Fibroblast of skin of right biceps (primary cell): Measurements from ENCODE around the gene FYN.

Source experiments
- DNase-seq: peaks from one replicate; pipeline ENCODE4 v3.0.0-alpha.2; 2013

FYN gene

GRCh38 chr6:111673937-111674336 is 199.3 kb downstream of the FYN start:
- DNase-seq: no peak

- no peak for DNase-seq
Observed at GRCh38 chr6:111673532-111673931, 199.7 kb downstream of the FYN start.

DNA sequence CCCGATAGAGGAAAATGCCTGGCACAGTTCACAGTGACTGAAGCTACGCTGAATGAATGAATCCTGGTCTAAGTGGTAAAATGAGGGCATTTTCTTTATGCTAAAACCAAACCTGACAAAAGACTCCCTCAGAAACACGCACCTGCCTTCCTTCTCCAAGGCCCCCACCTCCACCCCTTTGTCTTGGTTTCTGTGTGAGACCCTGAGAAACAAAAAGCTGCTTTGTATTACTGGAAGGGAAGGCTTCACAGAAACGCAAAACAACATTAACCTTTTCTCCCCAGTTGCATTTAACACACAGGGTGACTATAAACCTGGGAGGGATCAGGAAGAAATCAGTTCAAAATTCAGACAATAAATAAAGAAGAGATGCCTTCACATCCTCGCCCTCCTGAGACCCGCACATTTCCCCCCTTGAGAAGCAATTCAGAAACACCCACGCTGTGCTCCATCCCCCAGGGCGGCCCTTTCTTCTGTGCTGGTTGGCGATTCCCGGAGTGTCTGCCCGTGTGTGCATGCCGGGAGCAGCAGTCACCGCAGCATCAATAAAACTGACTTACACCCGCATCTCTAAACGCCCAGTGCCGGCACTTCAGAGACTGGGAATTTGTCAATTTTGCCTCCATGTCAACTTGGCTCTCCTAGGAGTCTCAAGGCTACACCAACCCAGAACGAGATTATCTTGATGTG is 200.3 kb downstream of the FYN start:
- DNase-seq: no peak

GRCh38 chr6:111669326-111669725 is 203.9 kb downstream of the FYN start:
- DNase-seq: no peak

GRCh38 chr6:111668410-111668809 is 204.8 kb downstream of the FYN start:
- DNase-seq: no peak

DNA sequence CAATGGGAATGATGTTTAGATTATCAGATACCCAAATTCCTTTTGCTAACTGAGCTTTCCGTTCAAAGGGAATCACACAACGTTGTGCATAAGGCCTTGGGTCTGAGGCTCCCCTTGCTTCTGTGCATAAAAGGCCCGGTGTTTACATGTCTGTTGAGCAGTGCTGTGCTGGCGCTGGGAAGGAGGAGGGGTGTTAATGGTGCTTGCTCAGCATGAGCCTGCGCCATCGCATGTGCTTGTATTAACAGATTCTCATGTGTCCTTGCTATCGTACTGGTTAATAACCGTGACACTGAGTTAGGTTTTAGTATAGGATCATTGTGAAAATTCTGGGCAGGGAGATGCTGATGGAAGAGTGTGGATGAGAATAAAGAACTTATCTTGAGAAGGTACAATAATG is 205.3 kb downstream of the FYN start:
- DNase-seq: peak; percentile 38

- DNase-seq: no peak
Observed at GRCh38 chr6:111666847-111667246, 206.4 kb downstream of the FYN start.

GRCh38 chr6:111664565-111665030 is 208.7 kb downstream of the FYN start:
- no peak for DNase-seq

- DNase-seq: peak; percentile 78
Observed at GRCh38 chr6:111663692-111664564, 209.3 kb downstream of the FYN start.

- peak; percentile 31 for DNase-seq
Observed at GRCh38 chr6:111662794-111663593, 210.3 kb downstream of the FYN start.

DNA sequence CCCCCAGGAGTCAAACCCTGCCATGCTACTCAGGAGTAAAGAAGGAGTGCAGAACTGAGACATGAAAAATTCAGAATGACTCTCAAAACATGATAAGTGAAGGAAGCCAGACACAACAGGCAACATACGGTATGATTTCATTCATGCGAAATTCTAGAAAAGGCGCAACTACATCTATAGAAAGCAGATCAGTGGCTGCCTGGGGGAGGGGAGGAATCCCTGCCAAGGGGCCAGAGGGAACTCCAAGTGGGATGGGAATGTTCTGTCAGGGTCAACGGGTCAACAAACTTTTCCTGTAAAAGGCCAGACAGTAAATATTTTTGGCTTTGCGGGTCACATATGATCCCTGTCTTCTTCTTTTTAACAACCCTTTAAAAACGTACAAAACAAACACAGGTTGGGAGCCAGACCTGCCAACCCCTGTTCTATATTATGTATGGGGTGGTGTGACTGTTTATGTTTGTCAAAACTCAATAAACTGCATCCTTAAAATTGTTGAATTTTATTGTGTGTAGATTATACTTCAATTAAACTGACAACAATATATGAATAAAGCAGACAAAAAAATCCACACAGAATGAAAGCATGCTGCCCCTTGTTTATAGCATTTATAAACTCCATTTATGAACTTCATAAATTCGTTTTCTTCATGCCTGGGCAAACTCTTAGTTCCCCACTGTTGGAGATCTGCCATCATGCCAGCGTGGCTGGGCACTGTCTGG is 211.0 kb downstream of the FYN start:
- peak; percentile 20 for DNase-seq

DNA sequence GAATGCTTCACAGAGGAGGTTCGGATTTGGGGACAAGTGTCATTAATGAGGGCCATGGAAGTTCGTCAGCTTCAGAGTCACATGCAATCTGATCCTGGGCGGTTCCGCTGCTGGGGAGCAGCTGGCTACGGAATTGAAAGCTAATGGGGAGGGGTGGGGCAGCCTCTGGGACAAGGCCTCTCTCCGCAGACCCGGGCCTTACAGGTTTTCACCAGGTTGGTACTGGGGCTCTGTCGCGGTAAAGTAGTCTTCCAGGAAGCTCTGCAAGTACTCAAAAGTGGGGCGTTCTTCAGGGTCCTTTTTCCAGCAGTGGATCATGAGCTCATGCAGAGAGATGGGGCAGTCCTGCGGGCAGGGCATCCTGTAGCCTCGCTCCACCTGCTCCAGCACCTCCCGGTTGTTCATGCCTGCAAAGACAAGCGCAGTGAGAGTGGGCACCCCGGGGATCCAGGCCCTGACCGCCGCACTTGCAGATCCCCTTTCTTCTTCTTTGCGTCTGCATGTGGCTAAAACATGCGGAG is 211.7 kb downstream of the FYN start:
- DNase-seq: no peak

- no peak for DNase-seq
Observed at GRCh38 chr6:111660531-111660930, 212.7 kb downstream of the FYN start.

GRCh38 chr6:111658462-111659154 is 214.6 kb downstream of the FYN start:
- DNase-seq: peak; percentile 32

DNA sequence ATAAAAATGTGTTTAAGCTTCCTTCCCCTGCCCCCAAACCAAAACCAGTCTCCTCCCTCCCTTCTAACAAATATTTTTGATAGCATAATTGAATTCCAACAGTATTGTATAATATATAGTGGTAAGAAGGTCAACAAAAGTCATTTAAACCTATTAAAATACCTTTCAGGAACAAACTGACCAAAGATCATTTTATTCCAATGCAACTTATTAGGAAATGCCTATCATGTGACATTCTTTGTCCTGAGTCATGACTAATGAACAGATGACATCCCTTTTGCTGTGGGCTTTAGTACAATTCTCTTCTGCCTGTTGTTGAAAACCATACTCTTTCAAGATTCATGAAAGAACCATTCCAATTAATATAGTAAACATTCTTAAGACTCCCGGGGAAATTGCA is 216.1 kb downstream of the FYN start:
- peak; percentile 76 for DNase-seq

- DNase-seq: no peak
Observed at GRCh38 chr6:111653979-111654378, 219.3 kb downstream of the FYN start.

GRCh38 chr6:111653434-111653833 is 219.8 kb downstream of the FYN start:
- DNase-seq: no peak

GRCh38 chr6:111652156-111652555 is 221.1 kb downstream of the FYN start:
- no peak for DNase-seq

DNA sequence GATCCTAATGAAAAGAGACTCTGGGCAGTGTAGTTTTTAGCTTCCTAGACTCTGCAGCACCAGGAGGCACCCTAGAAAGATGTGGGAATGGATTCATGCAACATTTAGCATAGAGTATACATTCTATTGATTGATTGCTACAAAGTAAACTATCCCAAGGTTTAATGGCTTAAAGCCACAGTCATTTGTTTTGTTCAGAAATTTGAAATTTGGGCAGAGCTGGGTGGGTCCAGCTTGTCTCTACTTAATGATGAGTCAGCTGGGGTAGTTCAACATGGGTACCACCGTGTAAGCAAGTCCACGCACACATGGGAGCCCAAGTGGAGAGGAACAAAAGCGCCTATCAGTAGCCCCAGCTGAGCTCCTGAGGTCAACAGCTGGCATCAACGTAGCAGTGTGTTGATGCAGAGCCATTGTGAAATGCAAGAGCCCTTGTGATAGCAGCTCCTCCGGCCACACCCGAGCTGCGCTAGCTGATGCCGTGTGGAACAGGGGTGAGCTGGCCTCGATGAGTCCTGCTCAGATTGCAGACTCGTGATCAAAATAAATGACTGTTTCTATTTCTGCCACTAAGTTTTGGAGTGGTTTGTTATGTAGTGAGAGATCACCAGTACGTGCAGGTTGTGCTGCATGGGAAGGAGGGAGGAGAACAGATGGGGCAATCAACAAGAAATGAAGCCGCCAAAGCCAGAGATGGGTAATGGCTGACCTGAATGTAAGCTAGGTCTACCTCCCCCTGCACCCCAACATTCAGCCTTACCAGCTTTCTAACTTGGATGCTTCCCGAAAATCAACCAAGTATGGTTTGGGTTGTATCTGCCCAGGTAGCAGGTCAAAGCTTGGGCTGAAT is 221.8 kb downstream of the FYN start:
- no peak for DNase-seq

DNA sequence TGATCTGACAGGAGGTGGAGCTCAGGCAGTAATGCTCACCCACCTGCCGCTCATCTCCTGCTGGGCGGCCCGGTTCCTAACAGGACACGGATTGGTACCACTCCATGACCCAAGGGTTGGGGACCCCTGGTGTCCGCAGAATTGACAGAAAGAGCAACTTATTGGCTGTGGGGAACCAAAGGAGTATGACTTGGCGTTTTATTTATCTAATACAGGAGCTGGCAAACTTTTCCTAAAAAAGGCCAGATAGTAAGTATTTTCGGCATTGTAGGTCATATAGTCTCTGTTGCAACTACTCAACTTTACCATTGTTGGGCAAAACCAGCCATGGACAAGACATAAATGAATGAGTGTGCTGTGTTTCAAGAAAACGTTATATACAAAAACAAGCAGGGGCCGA is 223.2 kb downstream of the FYN start:
- DNase-seq: no peak

- no peak for DNase-seq
Observed at GRCh38 chr6:111648100-111648499, 225.2 kb downstream of the FYN start.
